Bronchial epithelial cell (primary cell): ENCODE data around the gene PLXNA1. TPM values are rescaled to one million over a fixed set of nuclear protein-coding genes. Genes with fewer than 3 reads are reported as not detected.
A peak's percentile ranks its signal among the peaks of the same experiment; 100 is the strongest.

ENCODE experiments used
- DNase-seq: peaks from one replicate; pipeline ENCODE4 v3.0.0-alpha.2; 2010; ENCODE audit warnings: low read depth
- FAIRE-seq: peaks from 2 replicates; lab custom pipeline; 2011; peaks lifted over from hg19 to GRCh38; lab: Jason Lieb, UNC
- H3K27me3 ChIP-seq: 2 replicates; pipeline ENCODE4 v1.5.1; 2011; ENCODE audit warnings: low read length; ENCODE audit not compliant: control insufficient read depth, insufficient read depth
- H3K36me3 ChIP-seq: 2 replicates; pipeline ENCODE4 v1.5.1; 2011; ENCODE audit warnings: low read length; ENCODE audit not compliant: control insufficient read depth, insufficient read depth
- H3K4me3 ChIP-seq: 2 replicates; pipeline ENCODE4 v1.5.1; 2011; ENCODE audit warnings: mild to moderate bottlenecking, low read depth, low read length, control low read depth
- CTCF ChIP-seq: IDR thresholded peaks from 2 replicates; pipeline ENCODE4 v1.5.1; 2011; ENCODE audit warnings: mild to moderate bottlenecking, moderate library complexity, low read length, control low read depth, inconsistent platforms; ENCODE audit not compliant: insufficient read depth, severe bottlenecking
- total RNA-seq: library from RNA; depleted of rRNA; stranded (reverse); fragments of >200 nt; gene quantifications from 2 replicates; pipeline ENCODE4 v1.2.1, GENCODE V29; 2014

The PLXNA1 gene
- total RNA-seq, 1 donor from 2014 or later = 53.4 TPM

GRCh38 chr3:126977821-126978220, 5.1 kb upstream of the PLXNA1 start:
- H3K27me3 ChIP-seq = no peaks in the 10 kb centered on the region
- H3K36me3 ChIP-seq = no peaks in the 10 kb centered on the region
- TF ChIP-seq CTCF = no peak
- FAIRE-seq (no peak), DNase-seq (no peak)
- H3K4me3 ChIP-seq = no peak overlapping the region

GRCh38 chr3:126978291-126978690, 4.6 kb upstream of the PLXNA1 start:
- FAIRE-seq (peak; percentile 94), DNase-seq (no peak)
- Histone ChIP-seq H3K4me3 (no peak overlapping the region), H3K36me3 (no peaks in the 10 kb centered on the region), H3K27me3 (no peaks in the 10 kb centered on the region)
- TF ChIP-seq CTCF = no peak

- DNase-seq = no peak
- H3K27me3 ChIP-seq = no peaks in the 10 kb centered on the region
- TF ChIP-seq CTCF = no peak
- no peak overlapping the region for H3K4me3 ChIP-seq
- FAIRE-seq = no peak
- H3K36me3 ChIP-seq = no peaks in the 10 kb centered on the region
Measured at GRCh38 chr3:126979046-126979628, 3.8 kb upstream of the PLXNA1 start.

- Histone ChIP-seq H3K27me3 (no peaks in the 10 kb centered on the region), H3K4me3 (no peak overlapping the region), H3K36me3 (no peaks in the 10 kb centered on the region)
- TF ChIP-seq CTCF = no peak
- DNase-seq = no peak
- FAIRE-seq = peak; percentile 50
Measured at GRCh38 chr3:126980266-126980811, 2.6 kb upstream of the PLXNA1 start.

- FAIRE-seq (no peak), DNase-seq (peak; percentile 59)
- TF ChIP-seq CTCF = no peak
- H3K36me3 ChIP-seq = peaks cover 3% of the 10 kb centered on the region
- no peaks in the 10 kb centered on the region for H3K27me3 ChIP-seq
- H3K4me3 ChIP-seq = peak overlapping the region; percentile 85
Measured at GRCh38 chr3:126982126-126982470, 817 bp upstream of the PLXNA1 start.

- TF ChIP-seq CTCF = no peak
- no peak for DNase-seq
- Histone ChIP-seq H3K27me3 (no peaks in the 10 kb centered on the region), H3K4me3 (peak overlapping the region; percentile 85), H3K36me3 (peaks cover 3% of the 10 kb centered on the region)
- no peak for FAIRE-seq
Measured at GRCh38 chr3:126983276-126983652, 349 bp downstream of the PLXNA1 start.
